Measurements from ENCODE around the gene PAQR5.

The PAQR5 gene

DNA sequence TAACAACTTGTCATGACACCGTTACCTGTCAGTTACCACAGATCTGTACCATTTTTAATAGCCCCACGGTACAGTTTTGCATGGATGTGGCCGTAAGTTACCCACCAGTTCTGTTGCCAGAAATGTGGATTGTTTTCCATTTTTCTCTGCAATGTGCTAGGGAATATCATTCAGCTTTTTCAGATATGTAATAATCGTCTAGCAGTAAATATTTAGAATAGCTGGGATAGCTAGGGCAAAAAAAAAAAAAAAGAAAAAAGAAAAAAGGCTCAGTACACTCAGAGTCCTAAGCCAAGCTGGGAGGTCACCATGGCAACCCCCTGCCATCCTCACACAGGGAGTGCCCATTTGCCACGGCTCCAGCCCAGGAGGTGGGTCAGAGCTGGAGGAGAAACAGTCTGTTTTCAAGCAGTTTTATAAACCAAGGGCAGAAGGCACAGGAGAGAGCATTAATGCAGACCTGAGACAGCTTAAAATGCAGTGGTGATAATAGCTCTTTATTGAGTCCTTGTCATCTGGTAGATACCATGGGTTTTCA is 25.2 kb downstream of the PAQR5 start:
- Mint-ChIP-seq H3K36me3 (ENCODE audit: low read depth) (no peaks in the 10 kb centered on the region), H3K4me1 (peaks cover 4% of the 10 kb centered on the region), H3K27ac (no peak overlapping the region), H3K9me3 (no peaks in the 10 kb centered on the region), H3K27me3 (ENCODE audit: low read depth) (no peaks in the 10 kb centered on the region), H3K4me3 (no peak overlapping the region)
- TF ChIP-seq CTCF (IDR thresholded peaks at IDR 0.05; ENCODE audit: unreplicated experiment in 3 of 3): no peak

DNA sequence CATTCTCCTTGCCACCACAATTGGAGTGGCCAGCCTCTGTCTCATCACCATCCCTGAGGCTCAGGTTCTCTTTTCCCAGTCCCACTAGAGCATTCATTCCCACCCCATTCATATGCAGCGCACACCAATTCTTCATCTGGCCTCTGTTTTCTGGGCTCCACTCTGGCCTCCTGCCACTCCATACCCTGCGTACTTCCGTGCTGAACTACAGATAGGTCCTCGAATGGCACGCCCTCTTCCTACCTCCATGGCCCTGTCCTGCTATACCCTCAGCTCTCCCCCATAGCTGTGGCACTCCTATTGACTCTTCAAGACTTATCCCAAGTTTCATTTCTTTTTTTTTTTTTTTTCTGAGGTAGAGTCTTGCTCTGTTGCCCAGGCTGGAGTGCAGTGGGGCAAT is 25.9 kb downstream of the PAQR5 start:
- no peak for TF ChIP-seq CTCF (IDR thresholded peaks at IDR 0.05; ENCODE audit: unreplicated experiment in 3 of 3)
- peaks cover 4% of the 10 kb centered on the region for H3K4me1 Mint-ChIP-seq
- no peak overlapping the region for H3K4me3 Mint-ChIP-seq
- H3K27ac Mint-ChIP-seq: peak overlapping the region in 1 of 3 experiments; percentile 58
- no peaks in the 10 kb centered on the region for H3K9me3 Mint-ChIP-seq
- no peaks in the 10 kb centered on the region for H3K36me3 Mint-ChIP-seq (ENCODE audit: low read depth)
- H3K27me3 Mint-ChIP-seq (ENCODE audit: low read depth): no peaks in the 10 kb centered on the region

GRCh38 chr15:69325456-69325971 is 26.8 kb downstream of the PAQR5 start:
- H3K4me3 Mint-ChIP-seq: no peak overlapping the region
- H3K9me3 Mint-ChIP-seq: peaks cover under 1% of the 10 kb centered on the region
- no peaks in the 10 kb centered on the region for H3K36me3 Mint-ChIP-seq (ENCODE audit: low read depth)
- H3K4me1 Mint-ChIP-seq: peaks cover 4% of the 10 kb centered on the region
- no peak for TF ChIP-seq CTCF (IDR thresholded peaks at IDR 0.05; ENCODE audit: unreplicated experiment in 3 of 3)
- peak overlapping the region in 1 of 3 experiments; percentile 13 for H3K27ac Mint-ChIP-seq
- no peaks in the 10 kb centered on the region for H3K27me3 Mint-ChIP-seq (ENCODE audit: low read depth)

GRCh38 chr15:69328080-69328479 is 29.4 kb downstream of the PAQR5 start:
- H3K36me3 Mint-ChIP-seq (ENCODE audit: low read depth): no peaks in the 10 kb centered on the region
- peak overlapping the region in 1 of 3 experiments; percentile 60 for H3K27ac Mint-ChIP-seq
- TF ChIP-seq CTCF (IDR thresholded peaks at IDR 0.05; ENCODE audit: unreplicated experiment in 3 of 3): no peak
- no peak overlapping the region for H3K4me3 Mint-ChIP-seq
- H3K27me3 Mint-ChIP-seq (ENCODE audit: low read depth): peaks cover 5% of the 10 kb centered on the region
- H3K9me3 Mint-ChIP-seq: peaks cover 3% of the 10 kb centered on the region
- H3K4me1 Mint-ChIP-seq: no peaks in the 10 kb centered on the region

DNA sequence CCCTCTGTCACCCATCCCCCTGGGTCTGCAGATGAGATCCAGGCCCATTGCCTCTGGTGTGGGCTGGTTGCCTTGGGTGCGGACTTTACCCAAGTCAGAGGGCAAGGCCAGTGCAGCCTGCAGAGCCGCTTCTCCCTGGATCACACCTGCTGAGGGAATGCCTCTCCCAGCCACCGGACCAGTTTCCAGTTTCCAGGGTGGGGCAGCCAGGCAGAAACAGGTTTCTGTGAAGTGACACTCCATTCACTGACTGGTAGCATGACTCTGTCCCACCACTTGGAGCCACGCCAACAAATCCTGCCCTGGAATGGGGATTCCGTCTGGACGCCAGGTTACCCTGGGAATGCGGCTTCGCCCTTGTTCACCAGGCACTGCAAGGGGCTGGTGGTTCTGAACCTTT is 30.0 kb downstream of the PAQR5 start:
- peak overlapping the region in 1 of 3 experiments; percentile 68 for H3K27ac Mint-ChIP-seq
- H3K4me3 Mint-ChIP-seq: no peak overlapping the region
- no peaks in the 10 kb centered on the region for H3K36me3 Mint-ChIP-seq (ENCODE audit: low read depth)

More for the DNA sequence above, 30.0 kb downstream of the PAQR5 start:
- H3K4me1 Mint-ChIP-seq: no peaks in the 10 kb centered on the region
- peaks cover 6% of the 10 kb centered on the region for H3K9me3 Mint-ChIP-seq
- peaks cover 5% of the 10 kb centered on the region for H3K27me3 Mint-ChIP-seq (ENCODE audit: low read depth)
- no peak for TF ChIP-seq CTCF (IDR thresholded peaks at IDR 0.05; ENCODE audit: unreplicated experiment in 3 of 3)
